HEK293T (cell line): ENCODE results near the gene CADPS2.

Experiments used
- CTCF ChIA-PET: fragments of 350-600 bp; formaldehyde crosslinking; extraction: SDS; loops from one replicate; lab custom pipeline; 2021; ENCODE audit warnings: antibody characterized with exemption, inconsistent platforms; lab: Yijun Ruan, JAX
- POLR2A ChIA-PET: fragments of 350-600 bp; formaldehyde crosslinking; extraction: SDS; loops from one replicate; lab custom pipeline; 2020; ENCODE audit warnings: antibody characterized with exemption, inconsistent platforms; lab: Yijun Ruan, JAX
- DNase-seq: peaks from one replicate; pipeline ENCODE4 v3.0.0; 2012; ENCODE audit warnings: mixed read lengths; ENCODE audit errors: extremely low spot score
- ARNT ChIP-seq: fragments of 450-650 bp; IDR thresholded peaks from 2 replicates; pipeline ENCODE4 v1.6.1; 2017; ENCODE audit warnings: mild to moderate bottlenecking
- BHLHE40 ChIP-seq: fragments of 450-650 bp; IDR thresholded peaks from 2 replicates; pipeline ENCODE4 v1.6.1; 2016; ENCODE audit warnings: mild to moderate bottlenecking, moderate library complexity, borderline replicate concordance
- CTBP1 ChIP-seq: fragments of 450-650 bp; IDR thresholded peaks from 2 replicates; pipeline ENCODE4 v1.6.1; 2016; ENCODE audit warnings: borderline replicate concordance
- ELF4 ChIP-seq: fragments of 450-650 bp; IDR thresholded peaks from 2 replicates; pipeline ENCODE4 v1.6.1; 2017; ENCODE audit warnings: antibody characterized with exemption
- FOXA1 ChIP-seq: fragments of 450-650 bp; IDR thresholded peaks from 2 replicates; pipeline ENCODE4 v1.6.1; 2016; ENCODE audit warnings: mild to moderate bottlenecking
- FOXK2 ChIP-seq: fragments of 450-650 bp; IDR thresholded peaks from 2 replicates; pipeline ENCODE4 v1.6.1; 2016; ENCODE audit warnings: mild to moderate bottlenecking
- FOXM1 ChIP-seq: fragments of 450-650 bp; IDR thresholded peaks from 2 replicates; pipeline ENCODE4 v1.6.1; 2017; ENCODE audit warnings: mild to moderate bottlenecking, borderline replicate concordance
- HDGF ChIP-seq: fragments of 450-650 bp; IDR thresholded peaks from 2 replicates; pipeline ENCODE4 v1.6.1; 2017; ENCODE audit warnings: antibody characterized with exemption, borderline replicate concordance
- L3MBTL2 ChIP-seq: fragments of 450-650 bp; conservative IDR thresholded peaks from 2 replicates; pipeline ENCODE4 v1.6.1; 2016; ENCODE audit warnings: mild to moderate bottlenecking
- LEF1 ChIP-seq: fragments of 450-650 bp; IDR thresholded peaks from 2 replicates; pipeline ENCODE4 v1.6.1; 2017; ENCODE audit warnings: mild to moderate bottlenecking, borderline replicate concordance
- NFRKB ChIP-seq: fragments of 450-650 bp; IDR thresholded peaks from 2 replicates; pipeline ENCODE4 v1.6.1; 2016; ENCODE audit warnings: mild to moderate bottlenecking, moderate library complexity
- PKNOX1 ChIP-seq: fragments of 450-650 bp; IDR thresholded peaks from 2 replicates; pipeline ENCODE4 v1.6.1; 2016
- SP1 ChIP-seq: fragments of 450-650 bp; IDR thresholded peaks from 2 replicates; pipeline ENCODE4 v1.6.1; 2017
- SUZ12 ChIP-seq: fragments of 450-650 bp; IDR thresholded peaks from 2 replicates; pipeline ENCODE4 v1.6.1; 2016; ENCODE audit warnings: mild to moderate bottlenecking
- TARDBP ChIP-seq: fragments of 450-650 bp; IDR thresholded peaks from 2 replicates; pipeline ENCODE4 v1.6.1; 2016
- ZNF384 ChIP-seq: fragments of 450-650 bp; IDR thresholded peaks from 2 replicates; pipeline ENCODE4 v1.6.1; 2016

CADPS2 gene

GRCh38 chr7:122488241-122488640 lies 398.0 kb downstream of the CADPS2 start:
- ChIA-PET CTCF (no interaction called here), POLR2A (no interaction called here)
- DNase-seq: no peak
- no peak for TF ChIP-seq ARNT
- TF ChIP-seq SUZ12: no peak
- no peak for TF ChIP-seq PKNOX1

GRCh38 chr7:122487131-122487530 lies 399.1 kb downstream of the CADPS2 start:
- TF ChIP-seq BHLHE40 (no peak), NFRKB (no peak), ARNT (no peak), SP1 (no peak), PKNOX1 (no peak), CTBP1 (no peak)
- ChIA-PET POLR2A (no interaction called here), CTCF (no interaction called here)
- no peak for DNase-seq

GRCh38 chr7:122485856-122486255 lies 400.4 kb downstream of the CADPS2 start:
- POLR2A ChIA-PET: no interaction called here
- DNase-seq: no peak
- CTCF ChIA-PET: no interaction called here
- no peak for TF ChIP-seq CTBP1
- TF ChIP-seq FOXK2: no peak
- TF ChIP-seq ZNF384: no peak

GRCh38 chr7:122482212-122482611 lies 404.0 kb downstream of the CADPS2 start:
- DNase-seq: no peak
- ChIA-PET CTCF (no interaction called here), POLR2A (no interaction called here)
- TF ChIP-seq ELF4: no peak
- no peak for TF ChIP-seq L3MBTL2
- TF ChIP-seq SP1: no peak
- TF ChIP-seq HDGF: no peak

- DNase-seq: no peak
- TF ChIP-seq SUZ12 (no peak), BHLHE40 (no peak), NFRKB (no peak), ZNF384 (no peak), FOXA1 (no peak), TARDBP (no peak), L3MBTL2 (no peak), ELF4 (no peak), PKNOX1 (no peak)
- POLR2A ChIA-PET: no interaction called here
- CTCF ChIA-PET: no interaction called here
These were observed 415.4 kb downstream of the CADPS2 start for GRCh38 chr7:122470859-122471258.

GRCh38 chr7:122468945-122469344 lies 417.3 kb downstream of the CADPS2 start:
- ChIA-PET POLR2A (no interaction called here), CTCF (no interaction called here)
- DNase-seq: no peak
- TF ChIP-seq CTBP1 (no peak), FOXK2 (no peak), NFRKB (no peak), HDGF (no peak), FOXA1 (no peak), ELF4 (no peak), ZNF384 (no peak), LEF1 (no peak), SP1 (no peak), SUZ12 (no peak), PKNOX1 (no peak), L3MBTL2 (no peak)

- ChIA-PET CTCF (no interaction called here), POLR2A (no interaction called here)
- no peak for DNase-seq
- TF ChIP-seq FOXK2 (no peak), SUZ12 (no peak), FOXM1 (no peak), CTBP1 (no peak), PKNOX1 (no peak), SP1 (no peak)
These were observed 418.4 kb downstream of the CADPS2 start for GRCh38 chr7:122467661-122468449.
